NT2/D1 (cell line): ENCODE measurements around the gene TNFRSF8.

ENCODE experiments used
- SUZ12 ChIP-seq: IDR thresholded peaks from 2 replicates; pipeline ENCODE4 v1.6.1; 2011; ENCODE audit not compliant: insufficient read length, insufficient read depth; ENCODE audit errors: extremely low read depth
- YY1 ChIP-seq: IDR thresholded peaks from 2 replicates; pipeline ENCODE4 v1.6.1; 2011; ENCODE audit not compliant: insufficient read length, insufficient read depth

- TF ChIP-seq SUZ12 (no peak), YY1 (no peak)
These were observed 44.6 kb downstream of the TNFRSF8 start for GRCh38 chr1:12107718-12108117.
